OCI-LY1 (cell line): ENCODE results near the gene OR6C65.
"Not testable (repeated sequence)": the region's sequence is repeated elsewhere in the genome, so short reads cannot be mapped to it uniquely, and the experiment has no call there.

Source experiments
- H2AFZ ChIP-seq: fragments of 200-600 bp; sonication (generic), shearing (Covaris generic); 2 replicates; pipeline ENCODE4 v1.6.0; 2014; ENCODE audit warnings: antibody characterized with exemption, mild to moderate bottlenecking, low read length
- H3F3A ChIP-seq: fragments of 200-600 bp; sonication (generic), shearing (Covaris generic); 2 replicates; pipeline ENCODE4 v1.6.0; 2014; ENCODE audit warnings: mild to moderate bottlenecking, antibody characterized with exemption, low read length, moderate library complexity; ENCODE audit not compliant: insufficient read depth
- H3K27ac ChIP-seq: fragments of 200-600 bp; sonication (generic); 2 replicates; pipeline ENCODE4 v1.5.1; 2014; ENCODE audit warnings: low read length, mixed run types, mild to moderate bottlenecking, low read depth; ENCODE audit not compliant: poor library complexity, severe bottlenecking
- H3K27me3 ChIP-seq: fragments of 200-600 bp; sonication (generic); 2 replicates; pipeline ENCODE4 v1.6.0; 2014; ENCODE audit warnings: antibody characterized with exemption, mild to moderate bottlenecking, low read length, moderate library complexity; ENCODE audit not compliant: insufficient read depth
- H3K36me3 ChIP-seq: fragments of 200-600 bp; sonication (generic); 2 replicates; pipeline ENCODE4 v1.6.1; 2014; ENCODE audit warnings: mild to moderate bottlenecking, antibody characterized with exemption, low read length, moderate library complexity, mixed read lengths; ENCODE audit not compliant: insufficient read depth
- H3K4me1 ChIP-seq: fragments of 200-600 bp; sonication (generic); 2 replicates; pipeline ENCODE4 v1.5.1; 2014; ENCODE audit warnings: mild to moderate bottlenecking, low read length, moderate library complexity; ENCODE audit not compliant: insufficient read depth, severe bottlenecking
- H3K4me2 ChIP-seq: fragments of 200-600 bp; sonication (generic), shearing (Covaris generic); 2 replicates; pipeline ENCODE4 v1.6.1; 2014; ENCODE audit warnings: low read length
- H3K4me3 ChIP-seq: fragments of 200-600 bp; sonication (generic); 2 replicates; pipeline ENCODE4 v1.5.1; 2014; ENCODE audit warnings: low read length, low read depth, mild to moderate bottlenecking, mixed read lengths; ENCODE audit not compliant: poor library complexity, severe bottlenecking
- H3K79me2 ChIP-seq: fragments of 200-600 bp; shearing (Covaris generic); 2 replicates; pipeline ENCODE4 v1.6.1; 2016; ENCODE audit warnings: mixed run types, low read length, mixed read lengths; ENCODE audit not compliant: insufficient read depth
- H3K9ac ChIP-seq: fragments of 200-600 bp; sonication (generic), shearing (Covaris generic); 2 replicates; pipeline ENCODE4 v1.6.1; 2014; ENCODE audit warnings: mild to moderate bottlenecking, low read length, mixed read lengths
- H3K9me2 ChIP-seq: fragments of 200-600 bp; sonication (generic), shearing (Covaris generic); 2 replicates; pipeline ENCODE4 v1.6.1; 2014; ENCODE audit warnings: low read depth, mild to moderate bottlenecking, low read length, mixed read lengths
- H3K9me3 ChIP-seq: fragments of 200-600 bp; shearing (Covaris generic); 2 replicates; pipeline ENCODE4 v1.6.1; 2014; ENCODE audit warnings: low read length, mixed read lengths
- H4K20me1 ChIP-seq: fragments of 200-600 bp; sonication (generic), shearing (Covaris generic); 2 replicates; pipeline ENCODE4 v1.6.0; 2016; ENCODE audit warnings: mild to moderate bottlenecking, low read length; ENCODE audit not compliant: insufficient read depth
- EZH2 ChIP-seq: fragments of 200-600 bp; sonication (generic), shearing (Covaris generic); IDR thresholded peaks from 2 replicates; pipeline ENCODE4 v1.8.0; 2017; ENCODE audit warnings: borderline replicate concordance, mixed run types, mild to moderate bottlenecking, antibody characterized with exemption, low read length, moderate library complexity, mixed read lengths
- TF ChIP-seq, protein P1 (sequence below): fragments of 200-600 bp; sonication (generic), shearing (Covaris generic); IDR thresholded peaks from 2 replicates; pipeline ENCODE4 v1.5.1; 2017; ENCODE audit warnings: mild to moderate bottlenecking, antibody characterized with exemption, low read length, moderate library complexity, mixed read lengths

Gene OR6C65

GRCh38 chr12:55400229-55400628 is at the start of gene OR6C65:
OR6C65 (plus strand) TSS chr12:55400529; CDS start chr12:55400529, 0 bp downstream.
- Histone ChIP-seq H3K36me3 (no peaks in the 10 kb centered on the region), H3F3A (no peaks in the 10 kb centered on the region), H3K4me1 (no peaks in the 10 kb centered on the region), H3K9me2 (no peaks in the 10 kb centered on the region), H3K4me3 (no peak within 1 kb of the TSS), H3K9me3 (no peaks in the 10 kb centered on the region), H3K4me2 (no peak within 1 kb of the TSS), H3K27me3 (no peaks in the 10 kb centered on the region), H3K27ac (no peak within 1 kb of the TSS), H3K9ac (no peak within 1 kb of the TSS), H2AFZ (no peak within 1 kb of the TSS), H3K79me2 (no peaks in the 10 kb centered on the region), H4K20me1 (no peaks in the 10 kb centered on the region)
- TF ChIP-seq EZH2 = no peak
- TF ChIP-seq, protein P1, sequence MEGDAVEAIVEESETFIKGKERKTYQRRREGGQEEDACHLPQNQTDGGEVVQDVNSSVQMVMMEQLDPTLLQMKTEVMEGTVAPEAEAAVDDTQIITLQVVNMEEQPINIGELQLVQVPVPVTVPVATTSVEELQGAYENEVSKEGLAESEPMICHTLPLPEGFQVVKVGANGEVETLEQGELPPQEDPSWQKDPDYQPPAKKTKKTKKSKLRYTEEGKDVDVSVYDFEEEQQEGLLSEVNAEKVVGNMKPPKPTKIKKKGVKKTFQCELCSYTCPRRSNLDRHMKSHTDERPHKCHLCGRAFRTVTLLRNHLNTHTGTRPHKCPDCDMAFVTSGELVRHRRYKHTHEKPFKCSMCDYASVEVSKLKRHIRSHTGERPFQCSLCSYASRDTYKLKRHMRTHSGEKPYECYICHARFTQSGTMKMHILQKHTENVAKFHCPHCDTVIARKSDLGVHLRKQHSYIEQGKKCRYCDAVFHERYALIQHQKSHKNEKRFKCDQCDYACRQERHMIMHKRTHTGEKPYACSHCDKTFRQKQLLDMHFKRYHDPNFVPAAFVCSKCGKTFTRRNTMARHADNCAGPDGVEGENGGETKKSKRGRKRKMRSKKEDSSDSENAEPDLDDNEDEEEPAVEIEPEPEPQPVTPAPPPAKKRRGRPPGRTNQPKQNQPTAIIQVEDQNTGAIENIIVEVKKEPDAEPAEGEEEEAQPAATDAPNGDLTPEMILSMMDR = no peak

DNA sequence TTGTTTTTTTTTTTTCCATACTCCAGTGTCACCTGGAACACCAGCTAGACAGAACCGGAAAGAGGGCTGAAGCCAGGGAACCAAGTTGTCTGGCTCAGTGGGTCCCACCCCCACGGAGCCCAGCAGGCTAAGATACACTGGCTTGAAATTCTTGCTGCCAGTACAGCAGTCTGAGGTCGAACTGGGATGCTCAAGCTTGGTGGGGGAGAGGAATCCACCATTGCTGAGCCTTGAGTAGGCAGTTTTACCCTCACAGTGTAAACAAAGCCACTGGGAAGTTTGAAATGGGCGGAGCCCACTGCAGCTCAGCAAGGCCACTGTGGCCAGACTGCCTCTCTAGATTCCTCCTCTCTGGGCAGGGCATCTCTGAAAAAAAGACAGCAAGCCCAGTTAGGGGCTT is 45.0 kb upstream of the OR6C65 start:
- H3K4me2 ChIP-seq, H3K4me3 ChIP-seq, H3F3A ChIP-seq, H3K9ac ChIP-seq, H4K20me1 ChIP-seq, H3K36me3 ChIP-seq, H3K27me3 ChIP-seq, H3K9me2 ChIP-seq, H3K79me2 ChIP-seq, H3K9me3 ChIP-seq, H2AFZ ChIP-seq, H3K4me1 ChIP-seq, H3K27ac ChIP-seq: not testable (repeated sequence)

DNA sequence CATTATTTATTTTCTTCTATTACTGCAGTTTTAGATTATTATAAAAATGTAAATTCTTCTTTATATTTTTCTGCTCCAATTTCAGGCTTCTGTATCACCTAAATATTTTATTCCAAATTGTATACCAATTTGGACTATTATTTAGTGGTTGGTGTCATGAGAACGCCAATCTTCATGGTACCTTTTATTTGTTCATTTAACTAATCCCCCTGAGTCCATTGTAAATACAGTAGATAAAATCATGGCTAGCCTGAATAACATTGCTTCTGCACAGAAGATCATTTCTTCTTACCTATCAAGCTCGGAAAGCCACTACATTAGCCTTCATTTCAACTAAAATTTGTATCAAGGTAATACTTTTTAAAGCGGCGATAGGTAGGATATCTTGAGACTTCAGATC is 37.7 kb upstream of the OR6C65 start, which contains the start of gene OR6C75:
Gene OR6C75 (plus strand): TSS at position 301 of the 400 bp plus-strand sequence. CDS start 2,136 bp downstream, outside the sequence.
- no peaks in the 10 kb centered on the region for H3K27me3 ChIP-seq
- no peaks in the 10 kb centered on the region for H3K4me1 ChIP-seq
- no peak within 1 kb of the TSS for H3K4me3 ChIP-seq
- H3F3A ChIP-seq = no peaks in the 10 kb centered on the region
- H3K9me2 ChIP-seq = no peaks in the 10 kb centered on the region
- no peaks in the 10 kb centered on the region for H3K79me2 ChIP-seq
- H3K9me3 ChIP-seq = no peaks in the 10 kb centered on the region
- H4K20me1 ChIP-seq = no peaks in the 10 kb centered on the region
- H2AFZ ChIP-seq = no peak within 1 kb of the TSS; the same call in 1 of the 2 replicates
- H3K36me3 ChIP-seq = no peaks in the 10 kb centered on the region
- H3K4me2 ChIP-seq = no peak within 1 kb of the TSS
- TF ChIP-seq, protein P1 = no peak
- no peak for TF ChIP-seq EZH2
- no peak within 1 kb of the TSS for H3K9ac ChIP-seq
- no peak within 1 kb of the TSS for H3K27ac ChIP-seq

DNA sequence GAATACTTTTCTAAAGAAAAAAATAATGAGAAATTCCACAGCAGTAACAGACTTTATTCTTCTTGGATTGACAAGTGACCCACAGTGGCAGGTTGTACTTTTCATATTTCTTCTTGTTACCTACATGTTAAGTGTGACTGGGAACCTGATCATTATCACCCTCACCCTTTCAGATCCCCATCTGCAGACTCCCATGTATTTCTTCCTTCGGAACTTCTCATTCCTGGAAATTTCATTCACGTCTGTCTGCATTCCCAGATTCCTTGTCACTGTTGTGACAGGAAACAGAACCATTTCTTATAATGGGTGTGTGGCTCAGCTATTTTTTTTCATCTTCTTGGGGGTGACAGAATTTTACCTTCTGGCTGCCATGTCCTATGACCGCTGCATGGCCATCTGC is 35.2 kb upstream of the OR6C65 start:
- Histone ChIP-seq H3K9ac (no peak overlapping the region), H3K9me3 (no peaks in the 10 kb centered on the region), H4K20me1 (no peaks in the 10 kb centered on the region), H3K27ac (no peak overlapping the region), H3F3A (no peaks in the 10 kb centered on the region), H3K27me3 (no peaks in the 10 kb centered on the region), H3K9me2 (no peaks in the 10 kb centered on the region), H3K4me3 (no peak overlapping the region), H3K36me3 (no peaks in the 10 kb centered on the region), H3K4me1 (no peaks in the 10 kb centered on the region), H3K79me2 (no peaks in the 10 kb centered on the region), H3K4me2 (no peak overlapping the region), H2AFZ (no peak overlapping the region)
- TF ChIP-seq, protein P1 = no peak
- TF ChIP-seq EZH2 = no peak
